ENCODE measurements around the gene MGAT5B. TPM values are rescaled to one million over a fixed set of nuclear protein-coding genes. Genes with fewer than 3 reads are reported as not detected.

The MGAT5B gene
- total RNA-seq, 1 donor = 0.36 TPM

GRCh38 chr17:76989519-76989918 is 121.3 kb downstream of the MGAT5B start:
- no peaks in the 10 kb centered on the region for H3K36me3 ChIP-seq (ENCODE audit: insufficient read depth, low read length)
- no peaks in the 10 kb centered on the region for H3K4me1 ChIP-seq (ENCODE audit: insufficient read depth, low read length)
- DNase-seq (ENCODE audit: insufficient read length, low spot score, missing footprints) = no peak
- H3K4me3 ChIP-seq (ENCODE audit: insufficient read depth, low read length) = no peak overlapping the region
- no peak for TF ChIP-seq CTCF (IDR thresholded peaks at IDR 0.05; ENCODE audit: extremely low read depth, low read depth, low read length)
- no peak overlapping the region for H3K27ac ChIP-seq (ENCODE audit: low read depth, low read length)
- H2AFZ ChIP-seq (ENCODE audit: low read length) = no peak overlapping the region
- peaks cover 17% of the 10 kb centered on the region for H3K27me3 ChIP-seq (ENCODE audit: insufficient read depth, low read length)
- no peak overlapping the region for H3K4me2 ChIP-seq (ENCODE audit: insufficient read depth, low read length)
- H3K9me3 ChIP-seq (ENCODE audit: low read depth, low read length) = no peaks in the 10 kb centered on the region
- no peaks in the 10 kb centered on the region for H4K20me1 ChIP-seq (ENCODE audit: insufficient read depth, low read length)
- no peaks in the 10 kb centered on the region for H3K79me2 ChIP-seq (ENCODE audit: insufficient read depth, low read length)

GRCh38 chr17:76992891-76993290 is 124.7 kb downstream of the MGAT5B start:
- Histone ChIP-seq H3K4me3 (ENCODE audit: insufficient read depth, low read length) (no peak overlapping the region), H2AFZ (ENCODE audit: low read length) (no peak overlapping the region), H3K9me3 (ENCODE audit: low read depth, low read length) (no peaks in the 10 kb centered on the region), H3K36me3 (ENCODE audit: insufficient read depth, low read length) (no peaks in the 10 kb centered on the region), H3K27ac (ENCODE audit: low read depth, low read length) (no peak overlapping the region), H4K20me1 (ENCODE audit: insufficient read depth, low read length) (no peaks in the 10 kb centered on the region), H3K27me3 (ENCODE audit: insufficient read depth, low read length) (peaks cover 29% of the 10 kb centered on the region), H3K4me1 (ENCODE audit: insufficient read depth, low read length) (no peaks in the 10 kb centered on the region), H3K4me2 (ENCODE audit: insufficient read depth, low read length) (no peak overlapping the region), H3K79me2 (ENCODE audit: insufficient read depth, low read length) (no peaks in the 10 kb centered on the region)
- no peak for DNase-seq (ENCODE audit: insufficient read length, low spot score, missing footprints)
- TF ChIP-seq CTCF (IDR thresholded peaks at IDR 0.05; ENCODE audit: extremely low read depth, low read depth, low read length) = no peak

GRCh38 chr17:76993651-76994050 is 125.4 kb downstream of the MGAT5B start:
- Histone ChIP-seq H3K9me3 (ENCODE audit: low read depth, low read length) (no peaks in the 10 kb centered on the region), H3K36me3 (ENCODE audit: insufficient read depth, low read length) (no peaks in the 10 kb centered on the region), H3K4me1 (ENCODE audit: insufficient read depth, low read length) (no peaks in the 10 kb centered on the region), H3K4me3 (ENCODE audit: insufficient read depth, low read length) (no peak overlapping the region), H3K4me2 (ENCODE audit: insufficient read depth, low read length) (no peak overlapping the region), H3K27ac (ENCODE audit: low read depth, low read length) (no peak overlapping the region), H3K27me3 (ENCODE audit: insufficient read depth, low read length) (peaks cover 29% of the 10 kb centered on the region), H3K79me2 (ENCODE audit: insufficient read depth, low read length) (no peaks in the 10 kb centered on the region), H4K20me1 (ENCODE audit: insufficient read depth, low read length) (no peaks in the 10 kb centered on the region), H2AFZ (ENCODE audit: low read length) (no peak overlapping the region)
- no peak for DNase-seq (ENCODE audit: insufficient read length, low spot score, missing footprints)
- TF ChIP-seq CTCF (IDR thresholded peaks at IDR 0.05; ENCODE audit: extremely low read depth, low read depth, low read length) = no peak

GRCh38 chr17:76994237-76994637 is 126.0 kb downstream of the MGAT5B start:
- Histone ChIP-seq H2AFZ (ENCODE audit: low read length) (no peak overlapping the region), H3K79me2 (ENCODE audit: insufficient read depth, low read length) (no peaks in the 10 kb centered on the region), H3K9me3 (ENCODE audit: low read depth, low read length) (no peaks in the 10 kb centered on the region), H3K4me2 (ENCODE audit: insufficient read depth, low read length) (no peak overlapping the region), H4K20me1 (ENCODE audit: insufficient read depth, low read length) (no peaks in the 10 kb centered on the region), H3K4me3 (ENCODE audit: insufficient read depth, low read length) (no peak overlapping the region), H3K4me1 (ENCODE audit: insufficient read depth, low read length) (no peaks in the 10 kb centered on the region), H3K27me3 (ENCODE audit: insufficient read depth, low read length) (peaks cover 29% of the 10 kb centered on the region), H3K36me3 (ENCODE audit: insufficient read depth, low read length) (no peaks in the 10 kb centered on the region), H3K27ac (ENCODE audit: low read depth, low read length) (no peak overlapping the region)
- no peak for DNase-seq (ENCODE audit: insufficient read length, low spot score, missing footprints)
- no peak for TF ChIP-seq CTCF (IDR thresholded peaks at IDR 0.05; ENCODE audit: extremely low read depth, low read depth, low read length)

Measured in osteoblast (primary cell).